Measurements from ENCODE around the gene TMEM92.
"Not testable (repeated sequence)": the region's sequence is repeated elsewhere in the genome, so short reads cannot be mapped to it uniquely, and the experiment has no call there.

TMEM92 gene

DNA sequence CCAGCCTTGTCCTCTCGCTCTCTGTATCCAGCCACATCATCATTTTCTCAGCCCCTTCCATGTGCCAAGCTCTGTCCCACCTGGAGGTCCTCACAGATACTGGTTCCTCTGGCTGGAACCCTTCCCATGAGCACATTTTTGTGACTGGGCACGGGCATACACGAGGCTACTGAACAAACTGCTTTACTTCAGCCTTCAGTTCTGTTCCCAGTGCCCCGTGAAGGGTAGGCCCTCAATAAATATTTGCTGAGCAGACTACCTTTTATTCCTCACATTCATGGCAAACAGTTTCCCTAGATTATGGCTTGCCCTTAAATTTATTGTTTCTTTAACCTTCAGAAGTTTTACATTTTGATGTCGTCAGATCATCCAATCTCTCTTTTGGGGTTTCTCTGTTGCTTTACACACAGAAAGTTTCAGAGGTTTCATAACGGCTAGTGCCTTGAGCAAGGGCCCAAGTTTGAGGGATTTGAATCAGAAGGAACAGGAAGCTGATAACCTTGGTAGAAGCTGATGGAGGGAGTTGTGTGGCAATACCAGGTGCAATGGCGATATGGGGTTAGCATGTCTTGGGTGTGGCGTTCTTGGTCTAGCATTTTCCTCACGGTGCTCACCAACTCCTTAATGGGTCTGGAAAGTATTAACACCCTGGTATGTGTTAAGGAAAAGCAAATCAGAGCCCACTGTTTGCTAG is 27.8 kb downstream of the TMEM92 start:
- DNase-seq: no peak

DNA sequence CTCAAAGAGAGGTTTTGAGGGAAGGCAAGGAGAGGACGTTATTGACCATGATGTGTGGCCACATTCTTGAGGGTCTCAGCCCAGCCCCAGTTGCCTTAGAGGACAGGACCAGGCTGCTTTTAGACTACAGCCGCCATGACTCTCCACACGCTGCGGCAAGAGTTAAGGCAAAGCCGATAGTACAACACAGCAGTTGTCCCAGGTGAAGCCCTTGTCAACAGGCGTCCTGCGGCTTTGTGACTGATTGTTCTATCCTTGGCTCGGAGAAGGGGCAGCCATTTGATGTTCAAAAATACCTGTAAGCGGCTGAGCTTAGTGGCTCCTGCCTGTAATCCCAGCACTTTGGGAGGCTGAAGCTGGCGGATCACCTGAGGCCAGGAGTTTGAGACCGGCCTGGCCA is 28.8 kb downstream of the TMEM92 start:
- DNase-seq: no peak

DNA sequence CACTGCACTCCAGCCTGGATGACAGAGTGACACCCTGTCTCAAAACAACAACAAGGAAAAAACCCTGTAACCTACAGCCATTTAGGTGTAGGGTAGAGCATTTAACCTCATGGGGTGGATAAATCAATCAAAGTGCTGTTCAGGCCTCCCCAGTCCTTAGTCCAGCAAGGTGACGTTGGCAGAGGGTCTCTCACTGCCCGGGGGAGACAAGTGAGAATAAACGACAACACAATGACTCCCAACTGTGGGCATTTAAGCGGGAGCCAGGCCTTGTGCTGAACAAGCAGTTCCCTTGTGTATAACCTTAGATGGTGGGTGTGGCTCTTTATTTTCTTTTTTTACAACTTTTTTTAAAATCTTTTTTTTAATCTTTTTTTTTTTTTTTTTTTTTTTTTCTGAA is 29.3 kb downstream of the TMEM92 start:
- no peak for DNase-seq

DNA sequence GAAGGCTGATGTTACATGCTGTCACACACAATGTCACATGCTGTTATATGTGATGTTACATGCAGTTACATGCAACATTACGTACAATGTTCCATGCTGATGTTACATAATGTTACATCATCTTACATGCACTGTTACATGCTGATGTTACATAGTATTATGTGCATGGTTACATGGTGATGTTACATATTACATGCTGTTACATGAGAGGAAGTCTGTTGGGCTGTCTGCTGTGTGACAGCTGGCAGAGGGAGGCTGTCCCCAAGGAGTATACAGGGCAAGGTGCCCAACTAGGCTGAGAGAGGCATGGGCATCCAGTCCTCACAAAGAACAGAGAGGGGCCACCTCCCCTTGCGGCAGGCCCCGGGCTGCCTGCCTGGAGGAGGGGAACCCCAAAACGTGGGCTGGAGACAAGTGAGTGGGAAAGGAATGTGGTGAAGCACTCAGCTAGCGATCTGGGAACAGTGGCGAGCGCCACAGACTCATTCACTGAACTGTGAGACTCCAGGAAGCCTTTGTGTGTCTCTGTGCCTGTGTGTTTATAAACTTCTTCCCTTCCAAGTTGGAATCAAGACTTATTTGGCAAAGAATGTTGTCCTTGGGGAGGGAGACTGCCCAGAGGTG is 30.6 kb downstream of the TMEM92 start:
- no peak for DNase-seq

DNA sequence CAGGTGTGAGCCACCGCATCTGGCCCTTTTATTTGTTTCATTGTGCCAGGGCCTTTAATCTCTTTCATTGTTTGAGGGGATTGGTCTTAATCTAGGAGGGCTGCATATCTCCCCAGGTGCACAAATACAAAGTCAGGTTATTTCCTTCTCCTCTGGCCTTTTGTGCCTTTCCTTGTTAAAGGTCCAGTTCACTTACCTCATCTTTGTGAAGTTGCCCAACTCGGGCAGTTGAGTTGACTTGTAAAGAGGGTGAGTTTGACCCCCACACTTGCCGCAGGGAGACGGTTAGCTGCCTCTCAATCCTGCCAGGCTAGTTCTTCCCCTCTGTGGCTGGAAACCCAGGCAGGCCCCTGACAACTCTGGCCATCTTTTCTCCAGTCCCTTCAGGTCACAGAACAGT is 33.4 kb downstream of the TMEM92 start:
- DNase-seq: no peak

DNA sequence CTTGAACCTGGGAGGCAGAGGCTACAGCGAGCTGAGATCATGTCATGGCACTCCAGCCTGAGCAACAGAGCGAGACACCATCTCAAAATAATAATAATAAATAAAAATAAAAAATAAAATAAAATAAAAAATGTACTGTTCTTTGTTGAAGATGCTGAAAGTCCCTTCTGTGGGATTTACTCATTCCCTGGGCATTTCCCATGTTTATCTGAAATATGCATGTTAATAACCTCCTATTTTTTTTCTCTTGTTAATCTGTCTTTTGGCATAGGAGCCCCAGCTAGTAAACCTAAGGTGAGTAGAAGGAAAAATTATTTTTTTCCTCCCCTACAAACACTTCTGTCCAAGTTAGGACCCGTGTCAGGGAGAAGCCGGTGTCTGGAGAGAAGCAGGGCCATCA is 34.4 kb downstream of the TMEM92 start:
- no peak for DNase-seq

DNA sequence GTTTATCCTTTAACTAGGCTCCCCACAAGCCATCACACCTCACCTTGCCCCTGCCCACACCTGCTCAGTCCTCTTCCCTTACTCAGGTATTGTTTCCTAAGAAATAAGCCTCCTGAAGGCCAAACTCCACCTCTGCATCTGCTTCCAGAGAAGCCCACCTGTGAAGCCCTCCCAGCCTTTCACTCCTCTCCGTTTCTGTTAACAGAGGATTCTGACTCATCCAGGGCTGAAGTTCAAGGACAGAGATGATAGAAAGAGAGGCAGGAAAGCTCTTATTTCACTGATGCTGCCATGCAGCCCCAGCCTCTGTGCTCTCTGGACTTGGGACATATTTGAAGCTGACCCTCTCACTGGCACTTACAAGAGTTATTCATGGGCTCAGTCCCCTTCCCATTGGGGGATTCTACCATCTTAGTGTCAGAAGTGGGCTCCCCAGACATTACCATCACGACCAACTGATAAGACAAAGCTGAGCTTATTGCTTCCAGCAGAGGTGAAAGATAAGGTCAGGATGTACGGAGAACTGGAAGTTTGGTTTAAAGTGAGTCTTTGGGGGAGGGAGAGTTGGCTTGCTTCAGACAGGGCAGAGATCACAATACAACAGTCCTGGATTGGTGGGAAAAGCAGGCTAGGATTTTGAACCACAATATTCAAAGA is 36.3 kb downstream of the TMEM92 start:
- no peak for DNase-seq

DNA sequence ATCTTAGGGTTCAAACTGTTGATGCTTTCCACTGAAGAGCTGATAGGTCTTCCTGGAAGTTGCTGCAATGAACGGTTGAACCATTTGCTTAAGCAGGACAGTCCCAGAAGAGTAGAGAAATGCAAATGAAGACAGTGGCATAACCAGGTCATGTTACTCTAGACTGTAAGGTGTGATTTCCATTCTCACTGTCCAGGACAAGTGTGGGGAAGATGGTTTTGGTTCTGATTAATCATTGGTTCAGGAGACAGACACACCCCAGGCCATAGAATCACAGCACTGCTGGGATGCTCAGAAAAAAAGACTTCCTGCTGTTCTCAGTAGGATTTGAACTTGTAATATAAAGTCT is 36.8 kb downstream of the TMEM92 start:
- no peak for DNase-seq

DNA sequence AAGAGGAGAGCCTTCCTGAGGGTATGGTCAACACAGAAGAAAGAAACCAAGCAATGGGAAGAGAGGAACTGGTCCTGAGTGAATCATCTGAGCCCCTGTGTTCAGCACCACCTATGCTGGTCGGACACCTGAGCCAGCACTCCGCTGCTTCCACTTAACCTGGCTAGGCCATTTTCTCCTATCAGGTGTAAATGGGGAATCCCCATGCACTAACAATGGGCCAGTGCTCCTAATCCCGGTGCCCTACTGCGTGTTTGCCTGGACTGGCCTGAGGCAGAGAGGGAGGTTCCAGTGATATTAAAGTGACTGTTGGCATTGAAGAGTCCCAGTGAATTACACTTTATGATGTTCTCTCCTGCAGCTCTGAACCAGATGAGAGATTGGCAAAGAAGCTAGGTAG is 37.2 kb downstream of the TMEM92 start:
- no peak for DNase-seq

DNA sequence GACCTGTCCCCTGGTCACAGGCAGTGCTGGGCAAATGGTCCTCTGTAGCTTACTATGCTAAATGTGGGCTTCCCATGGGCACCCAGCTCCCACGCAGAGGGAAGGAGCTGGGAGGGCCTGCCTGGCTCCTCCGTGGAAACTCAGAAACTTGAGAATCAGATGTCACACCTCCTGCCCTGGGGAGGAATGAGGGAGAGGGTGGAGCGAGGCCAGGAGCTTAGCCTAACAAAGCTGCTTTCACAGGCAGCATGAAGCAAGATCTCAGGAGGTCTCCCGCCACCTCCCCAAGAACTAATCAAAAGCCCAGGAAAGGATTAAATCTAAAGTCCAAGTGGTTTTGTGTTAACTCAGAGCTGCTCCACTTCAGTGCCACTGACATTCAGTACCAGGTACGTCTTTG is 38.0 kb downstream of the TMEM92 start:
- no peak for DNase-seq

DNA sequence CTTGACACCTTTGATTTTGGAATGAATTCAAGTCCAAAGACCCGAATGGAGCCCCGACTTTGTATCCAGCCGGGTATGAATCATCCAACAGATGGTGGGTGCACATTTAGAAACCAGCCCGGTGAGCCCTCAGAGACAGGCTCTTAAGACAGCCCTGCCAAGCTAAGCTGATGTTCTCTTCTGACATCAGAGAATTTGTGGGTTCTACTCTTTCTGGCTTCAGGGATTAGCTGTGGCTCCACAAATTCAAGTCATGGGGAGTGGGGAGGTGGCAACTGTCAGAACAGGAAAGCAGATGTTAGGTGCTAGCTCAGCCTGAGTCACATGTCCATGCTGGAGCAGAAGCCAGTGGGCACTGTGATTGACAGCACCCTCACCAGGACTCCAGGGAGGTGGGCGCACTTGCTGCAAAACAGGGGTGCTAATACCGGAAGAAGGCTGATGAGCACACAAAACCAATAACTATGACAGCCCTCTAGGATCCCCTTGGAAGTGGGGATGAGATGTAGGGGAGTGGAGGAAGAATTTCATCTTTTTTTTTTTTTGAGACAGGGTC is 40.3 kb downstream of the TMEM92 start:
- DNase-seq: no peak

DNA sequence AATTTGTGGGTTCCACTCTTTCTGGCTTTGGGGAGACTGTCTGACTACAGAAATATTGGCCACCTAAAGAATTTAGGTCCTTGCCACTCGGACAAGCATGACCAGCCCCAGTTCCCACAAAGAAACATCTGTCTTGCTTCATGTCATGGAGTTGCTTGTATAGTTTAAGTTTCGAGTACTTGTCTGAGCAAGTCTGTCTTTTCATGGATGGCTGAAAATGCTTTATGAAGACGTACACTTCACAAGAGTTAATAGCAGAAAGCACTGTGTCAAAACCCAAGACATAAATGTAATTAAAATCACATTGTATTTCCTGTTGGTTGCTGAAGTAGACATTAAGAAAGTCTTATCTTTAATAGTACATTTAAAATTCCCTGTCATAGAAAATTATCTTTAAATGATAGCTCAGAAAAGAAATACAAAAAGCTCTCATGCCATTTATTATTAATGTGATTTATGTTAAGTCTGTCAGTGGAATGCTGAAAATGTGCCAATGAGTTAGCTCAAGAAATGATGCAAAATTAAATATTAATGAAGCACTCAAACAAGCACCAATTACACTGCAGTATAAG is 41.8 kb downstream of the TMEM92 start:
- no peak for DNase-seq

DNA sequence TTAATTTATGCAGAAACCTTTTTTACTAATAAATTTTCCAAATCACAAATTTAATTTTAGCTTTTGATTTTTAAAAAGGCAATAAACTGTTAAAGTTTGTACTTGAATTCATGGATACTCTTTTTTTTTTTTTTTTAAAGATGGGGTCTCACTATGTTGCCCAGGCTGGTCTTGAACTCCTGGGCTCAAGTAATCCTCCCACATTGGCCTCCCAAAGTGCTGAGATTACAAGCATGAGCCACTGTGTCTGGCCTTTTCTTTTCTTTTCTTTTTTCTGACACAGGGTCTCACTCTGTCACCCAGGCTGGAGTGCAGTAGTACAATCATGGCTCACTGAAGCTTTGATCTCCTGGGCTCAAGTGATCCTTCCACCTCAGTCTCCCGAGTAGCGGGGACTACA is 42.4 kb downstream of the TMEM92 start:
- not testable (repeated sequence) for DNase-seq

DNA sequence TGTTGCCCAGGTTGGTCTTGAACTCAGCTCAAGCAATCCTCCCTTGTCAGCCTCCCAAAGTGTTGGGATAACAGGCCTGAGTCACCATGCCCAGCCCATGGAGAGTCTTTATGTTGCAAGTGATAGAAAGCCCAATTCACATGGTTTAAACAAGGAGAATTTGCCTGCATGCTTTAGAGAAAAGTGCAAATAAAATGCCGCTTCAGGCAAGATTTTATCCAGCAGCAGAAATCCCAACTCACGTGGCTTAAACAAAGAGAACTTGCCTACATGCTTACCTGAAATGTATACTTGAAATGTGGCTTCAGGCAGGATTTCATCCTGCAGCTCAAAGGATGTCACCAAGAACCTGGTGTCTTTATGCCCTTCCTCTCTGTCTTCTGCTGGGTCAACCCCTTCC is 42.9 kb downstream of the TMEM92 start:
- DNase-seq: no peak

DNA sequence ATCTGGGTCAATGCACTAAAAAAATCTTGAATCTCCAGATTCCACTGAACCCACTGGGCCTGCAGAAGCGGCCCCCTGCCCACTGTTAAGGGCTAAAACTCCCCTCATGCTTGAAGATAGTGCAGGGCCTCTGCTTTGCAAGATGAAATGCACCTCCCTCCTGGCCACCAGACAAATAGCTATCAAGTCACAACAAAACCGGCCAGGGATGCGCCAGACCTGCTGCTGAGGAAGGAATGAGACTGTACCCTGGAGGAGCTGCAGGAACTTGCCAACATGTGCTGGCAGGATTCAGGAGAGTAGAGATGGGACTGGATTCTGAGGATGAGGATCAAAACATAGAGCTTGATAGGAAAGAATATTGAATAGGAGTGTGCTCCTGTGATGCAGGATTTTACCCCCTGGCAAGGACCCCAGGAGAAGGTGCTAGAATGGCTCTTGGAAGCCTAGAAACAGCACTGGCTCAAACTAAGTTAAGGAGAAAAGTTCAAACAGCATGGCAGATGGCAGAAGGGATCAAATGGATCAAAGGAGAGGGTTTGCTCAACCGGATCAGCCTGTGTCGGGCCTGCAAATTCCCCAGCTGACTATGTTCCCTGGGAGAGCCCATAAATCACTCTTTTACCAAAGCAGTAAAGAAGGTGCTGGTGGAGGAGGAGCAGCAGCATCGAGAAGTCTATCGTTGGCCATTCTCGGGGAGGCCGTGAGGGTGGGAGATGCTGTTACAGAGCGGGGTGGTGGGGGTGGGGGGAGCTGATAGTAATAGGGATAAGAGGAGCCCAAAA is 44.4 kb downstream of the TMEM92 start:
- DNase-seq: no peak

DNA sequence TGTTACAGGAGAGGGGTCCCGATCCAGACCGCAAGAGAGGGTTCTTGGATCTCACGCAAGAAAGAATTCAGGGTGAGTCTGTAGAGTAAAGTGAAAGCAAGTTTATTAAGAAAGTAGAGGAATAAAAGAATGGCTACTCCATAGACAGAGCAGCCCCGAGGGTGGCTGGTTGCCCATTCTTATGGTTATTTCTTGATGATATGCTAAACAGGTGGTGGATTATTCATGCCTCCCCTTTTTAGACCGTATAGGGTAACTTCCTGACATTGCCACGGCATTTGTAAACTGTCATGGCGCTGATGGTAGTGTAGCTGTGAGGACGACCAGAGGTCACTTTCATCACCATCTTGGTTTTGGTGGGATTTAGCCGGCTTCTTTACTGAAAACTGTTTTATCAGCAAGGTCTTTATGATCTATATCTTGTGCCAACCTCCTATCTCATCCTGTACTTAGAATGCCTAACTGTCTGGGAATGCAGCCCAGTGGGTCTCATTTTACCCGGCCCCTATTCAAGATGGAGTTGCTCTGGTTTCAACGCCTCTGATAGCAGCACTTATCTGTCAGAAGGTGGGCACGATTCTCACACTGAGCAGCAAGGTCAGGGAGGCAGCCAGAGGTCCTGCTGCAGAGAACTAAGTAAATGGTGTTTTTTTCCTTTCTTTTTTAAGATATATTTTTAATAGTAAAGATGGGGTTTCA is 45.2 kb downstream of the TMEM92 start:
- no peak for DNase-seq

DNA sequence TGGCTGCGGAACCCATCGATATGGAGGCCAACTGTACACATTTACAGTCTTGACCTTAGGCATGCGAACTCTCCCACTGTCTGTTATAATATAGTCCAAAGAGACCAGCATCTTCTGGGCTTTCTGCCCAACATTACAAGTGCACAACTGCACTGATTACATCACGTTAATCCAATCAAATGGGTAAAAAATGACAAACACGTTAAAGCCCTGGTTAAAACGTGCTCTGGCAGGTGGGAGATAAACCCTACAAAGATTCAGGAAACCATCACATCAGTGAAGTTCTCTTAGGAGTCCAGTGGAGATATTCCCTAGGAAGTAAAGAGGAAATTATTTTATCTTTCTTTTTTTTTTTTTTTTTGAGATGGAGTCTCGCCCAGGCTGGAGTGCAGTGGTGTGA is 48.0 kb downstream of the TMEM92 start:
- DNase-seq: no peak

DNA sequence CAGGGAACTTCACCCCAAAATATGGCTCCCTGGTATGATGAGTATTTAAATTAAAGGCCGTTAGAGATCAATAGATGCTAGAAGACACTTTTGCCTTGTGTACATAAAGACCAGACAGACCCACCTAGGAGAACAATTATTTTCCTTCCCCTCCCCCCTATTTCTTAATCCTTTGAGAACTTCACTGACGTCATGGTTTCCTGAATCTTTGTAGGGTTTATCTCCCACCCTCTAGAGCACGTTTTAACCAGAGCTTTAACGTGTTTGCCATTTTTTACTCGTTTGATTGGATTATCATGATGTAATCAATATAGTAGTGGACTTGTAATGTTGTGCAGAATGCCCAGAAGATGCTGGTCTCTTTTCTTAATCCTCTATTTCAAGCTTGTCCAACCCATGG is 48.8 kb downstream of the TMEM92 start:
- no peak for DNase-seq

DNA sequence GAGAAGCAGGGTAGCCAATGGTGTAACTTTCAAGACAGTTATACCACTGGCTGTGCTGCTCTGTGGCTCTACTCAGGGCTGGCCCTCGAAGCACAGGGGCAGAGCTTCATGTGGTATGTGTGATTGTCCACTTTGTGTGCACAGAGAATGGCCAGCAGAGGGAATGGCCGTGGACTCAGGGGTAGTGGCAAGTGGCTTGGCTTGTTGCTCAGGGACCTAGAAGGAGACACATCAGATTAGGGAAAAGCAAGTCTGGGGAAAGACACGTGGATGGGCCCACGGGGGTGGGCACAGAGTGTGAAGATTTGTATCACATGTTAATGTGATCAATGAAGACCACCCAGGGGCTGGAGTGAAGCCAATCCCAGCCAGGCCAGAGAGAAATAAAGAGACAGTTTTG is 51.6 kb downstream of the TMEM92 start:
- DNase-seq: no peak

DNA sequence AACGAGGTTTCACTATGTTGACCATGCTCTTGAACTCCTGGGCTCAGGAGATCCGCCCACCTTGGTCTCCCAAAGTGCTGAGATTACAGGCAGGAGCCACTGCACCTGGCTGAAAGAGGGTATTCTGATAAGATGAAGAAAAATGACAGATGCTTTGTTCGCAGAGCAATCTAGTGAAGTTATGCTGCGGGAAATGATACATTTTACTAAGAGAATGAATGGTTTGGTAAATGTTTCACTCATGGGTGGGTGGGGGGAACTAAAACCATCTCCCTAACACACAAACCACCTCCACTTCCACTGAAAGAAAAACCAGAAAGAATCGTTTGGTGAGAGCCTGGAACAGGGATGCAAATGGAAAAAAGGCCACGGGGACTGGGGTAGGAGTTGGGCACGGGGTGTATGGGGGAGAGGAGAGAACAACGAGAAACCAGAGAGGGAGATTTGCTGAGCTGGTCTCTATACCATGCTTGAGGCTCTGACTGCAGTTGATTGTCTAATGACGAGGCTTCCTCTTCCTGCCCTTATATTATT is 52.6 kb downstream of the TMEM92 start:
- DNase-seq: no peak

DNA sequence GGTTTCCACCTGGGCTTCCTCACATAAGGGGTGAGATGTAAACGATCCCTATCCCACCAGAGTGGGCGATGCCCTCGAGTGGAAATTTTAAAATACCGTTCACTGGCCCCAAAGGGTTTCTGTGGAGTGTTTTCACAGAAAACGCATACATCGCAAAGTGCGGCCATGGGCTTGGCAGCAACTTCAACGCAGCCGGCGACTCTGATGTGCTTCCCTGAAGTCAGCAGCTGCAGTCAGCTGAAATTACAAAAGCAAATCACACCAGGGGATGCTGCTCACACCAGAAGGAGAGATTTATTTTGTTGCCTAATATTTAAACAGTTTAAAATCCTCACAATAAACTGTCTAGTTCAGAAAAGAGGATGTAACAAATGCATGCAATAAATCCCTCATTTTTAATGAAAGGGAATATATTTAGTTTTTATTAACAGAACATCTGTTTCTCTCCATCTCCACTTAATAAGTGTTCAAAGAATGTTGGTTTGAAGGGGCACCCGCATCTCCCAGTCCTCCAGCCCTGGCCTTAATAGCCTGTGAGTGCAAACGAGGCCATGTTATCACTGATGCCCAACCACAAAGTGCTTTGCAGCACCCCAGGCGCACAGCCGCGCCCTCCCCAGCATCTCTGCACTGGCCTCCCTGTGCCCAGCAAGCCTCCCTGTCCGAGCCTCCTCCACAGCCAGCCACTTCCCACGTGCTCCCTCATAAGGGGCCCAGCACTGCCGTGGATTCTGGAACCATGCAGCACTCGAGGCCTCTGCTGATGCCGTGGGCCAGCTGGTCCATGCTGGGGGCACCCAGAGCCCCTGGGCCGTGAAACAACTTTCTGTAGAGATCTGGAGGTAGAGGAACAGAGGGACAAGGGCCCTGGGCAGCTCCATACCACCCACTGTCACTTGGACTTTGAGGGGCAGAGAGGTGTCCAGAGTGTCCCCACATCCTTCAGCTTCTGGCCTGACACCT is 54.4 kb downstream of the TMEM92 start:
- DNase-seq: peak; percentile 70
